Measurements from ENCODE around the gene GPR107. TPM values are rescaled to one million over a fixed set of nuclear protein-coding genes. Genes with fewer than 3 reads are reported as not detected.

Gene GPR107
- polyA plus RNA-seq, 4 donors = 51.4 to 60.3 (median 54.0) TPM

- peak; percentile 52 to 77 (median 70) for DNase-seq (ENCODE audit: low read depth in 4 of 4, low spot score in 3 of 4)
Observed at GRCh38 chr9:130107234-130107861, 53.6 kb downstream of the GPR107 start.

GRCh38 chr9:130107955-130108354 is 54.2 kb downstream of the GPR107 start:
- DNase-seq (ENCODE audit: low read depth in 4 of 4, low spot score in 3 of 4) = no peak

GRCh38 chr9:130110166-130110565 is 56.5 kb downstream of the GPR107 start:
- no peak for DNase-seq (ENCODE audit: low read depth in 4 of 4, low spot score in 3 of 4)

GRCh38 chr9:130110596-130111021 is 56.9 kb downstream of the GPR107 start:
- DNase-seq (ENCODE audit: low read depth in 4 of 4, low spot score in 3 of 4) = no peak

GRCh38 chr9:130111786-130112537 is 58.3 kb downstream of the GPR107 start:
- peak in 1 of 4 donors; percentile 41 for DNase-seq (ENCODE audit: low read depth in 4 of 4, low spot score in 3 of 4)

- DNase-seq (ENCODE audit: low read depth in 4 of 4, low spot score in 3 of 4) = no peak
Observed at GRCh38 chr9:130112538-130113151, 58.9 kb downstream of the GPR107 start.

GRCh38 chr9:130114741-130115140 is 61.0 kb downstream of the GPR107 start:
- DNase-seq (ENCODE audit: low read depth in 4 of 4, low spot score in 3 of 4) = no peak

GRCh38 chr9:130116346-130116745 is 62.6 kb downstream of the GPR107 start:
- DNase-seq (ENCODE audit: low read depth in 4 of 4, low spot score in 3 of 4) = no peak

GRCh38 chr9:130117376-130117775 is 63.7 kb downstream of the GPR107 start:
- no peak for DNase-seq (ENCODE audit: low read depth in 4 of 4, low spot score in 3 of 4)

GRCh38 chr9:130117816-130118632 is 64.3 kb downstream of the GPR107 start:
- no peak for DNase-seq (ENCODE audit: low read depth in 4 of 4, low spot score in 3 of 4)

GRCh38 chr9:130118841-130119518 is 65.3 kb downstream of the GPR107 start:
- DNase-seq (ENCODE audit: low read depth in 4 of 4, low spot score in 3 of 4) = no peak

- DNase-seq (ENCODE audit: low read depth in 4 of 4, low spot score in 3 of 4) = no peak
Observed at GRCh38 chr9:130119519-130120298, 66.0 kb downstream of the GPR107 start.

- no peak for DNase-seq (ENCODE audit: low read depth in 4 of 4, low spot score in 3 of 4)
Observed at GRCh38 chr9:130120299-130120587, 66.5 kb downstream of the GPR107 start.

- no peak for DNase-seq (ENCODE audit: low read depth in 4 of 4, low spot score in 3 of 4)
Observed at GRCh38 chr9:130120832-130121231, 67.1 kb downstream of the GPR107 start.

GRCh38 chr9:130122456-130122855 is 68.8 kb downstream of the GPR107 start:
- no peak for DNase-seq (ENCODE audit: low read depth in 4 of 4, low spot score in 3 of 4)

- no peak for DNase-seq (ENCODE audit: low read depth in 4 of 4, low spot score in 3 of 4)
Observed at GRCh38 chr9:130124085-130124860, 70.6 kb downstream of the GPR107 start.

- no peak for DNase-seq (ENCODE audit: low read depth in 4 of 4, low spot score in 3 of 4)
Observed at GRCh38 chr9:130126721-130127433, 73.2 kb downstream of the GPR107 start.

GRCh38 chr9:130128251-130128650 is 74.5 kb downstream of the GPR107 start:
- DNase-seq (ENCODE audit: low read depth in 4 of 4, low spot score in 3 of 4) = no peak

Data from left renal pelvis (tissue), 4 donors.